HG03066 (cell line): ENCODE data around the gene MRTFA.

Experiments used
- ATAC-seq: cut with Tn5 transposase; IDR thresholded peaks from one replicate; pipeline ENCODE4 v1.9.1; 2021; ENCODE audit warnings: low read depth; ENCODE audit not compliant: unreplicated experiment

Gene MRTFA

GRCh38 chr22:40477683-40478337 is 158.7 kb downstream of the MRTFA start:
- no peak for ATAC-seq

GRCh38 chr22:40476341-40476740 is 160.2 kb downstream of the MRTFA start:
- ATAC-seq = no peak

- ATAC-seq = no peak
Measured at GRCh38 chr22:40473703-40474102, 162.8 kb downstream of the MRTFA start.

GRCh38 chr22:40472579-40472978 is 163.9 kb downstream of the MRTFA start:
- no peak for ATAC-seq

- ATAC-seq = no peak
Measured at GRCh38 chr22:40472051-40472450, 164.5 kb downstream of the MRTFA start.

- ATAC-seq = no peak
Measured at GRCh38 chr22:40469181-40469580, 167.3 kb downstream of the MRTFA start.

- ATAC-seq = no peak
Measured at GRCh38 chr22:40468616-40469015, 167.9 kb downstream of the MRTFA start.

- ATAC-seq = no peak
Measured at GRCh38 chr22:40466976-40467375, 169.5 kb downstream of the MRTFA start.

- no peak for ATAC-seq
Measured at GRCh38 chr22:40463683-40464082, 172.8 kb downstream of the MRTFA start.

- no peak for ATAC-seq
Measured at GRCh38 chr22:40463017-40463631, 173.4 kb downstream of the MRTFA start.

GRCh38 chr22:40462195-40462984 is 174.1 kb downstream of the MRTFA start:
- ATAC-seq = no peak

- no peak for ATAC-seq
Measured at GRCh38 chr22:40453671-40454070, 182.8 kb downstream of the MRTFA start.

- no peak for ATAC-seq
Measured at GRCh38 chr22:40452730-40453487, 183.6 kb downstream of the MRTFA start.

- no peak for ATAC-seq
Measured at GRCh38 chr22:40451210-40451609, 185.3 kb downstream of the MRTFA start.

GRCh38 chr22:40450616-40451015 is 185.9 kb downstream of the MRTFA start:
- no peak for ATAC-seq

GRCh38 chr22:40449676-40450035 is 186.9 kb downstream of the MRTFA start:
- ATAC-seq = no peak

- ATAC-seq = no peak
Measured at GRCh38 chr22:40446203-40446602, 190.3 kb downstream of the MRTFA start.

GRCh38 chr22:40444178-40444831 is 192.2 kb downstream of the MRTFA start:
- ATAC-seq = no peak

- no peak for ATAC-seq
Measured at GRCh38 chr22:40443732-40444131, 192.8 kb downstream of the MRTFA start.

- ATAC-seq = no peak
Measured at GRCh38 chr22:40441761-40442390, 194.6 kb downstream of the MRTFA start.
